RCC 7860 (cell line): ENCODE data around the gene EBI3.
"Not testable (repeated sequence)": the region's sequence is repeated elsewhere in the genome, so short reads cannot be mapped to it uniquely, and the experiment has no call there.

ENCODE experiments used
- DNase-seq: peaks from one replicate; pipeline ENCODE4 v3.0.0-alpha.2; 2015; ENCODE audit warnings: low spot score
- FAIRE-seq: peaks from 2 replicates; lab custom pipeline; 2012; peaks lifted over from hg19 to GRCh38; lab: Jason Lieb, UNC

Gene EBI3

DNA sequence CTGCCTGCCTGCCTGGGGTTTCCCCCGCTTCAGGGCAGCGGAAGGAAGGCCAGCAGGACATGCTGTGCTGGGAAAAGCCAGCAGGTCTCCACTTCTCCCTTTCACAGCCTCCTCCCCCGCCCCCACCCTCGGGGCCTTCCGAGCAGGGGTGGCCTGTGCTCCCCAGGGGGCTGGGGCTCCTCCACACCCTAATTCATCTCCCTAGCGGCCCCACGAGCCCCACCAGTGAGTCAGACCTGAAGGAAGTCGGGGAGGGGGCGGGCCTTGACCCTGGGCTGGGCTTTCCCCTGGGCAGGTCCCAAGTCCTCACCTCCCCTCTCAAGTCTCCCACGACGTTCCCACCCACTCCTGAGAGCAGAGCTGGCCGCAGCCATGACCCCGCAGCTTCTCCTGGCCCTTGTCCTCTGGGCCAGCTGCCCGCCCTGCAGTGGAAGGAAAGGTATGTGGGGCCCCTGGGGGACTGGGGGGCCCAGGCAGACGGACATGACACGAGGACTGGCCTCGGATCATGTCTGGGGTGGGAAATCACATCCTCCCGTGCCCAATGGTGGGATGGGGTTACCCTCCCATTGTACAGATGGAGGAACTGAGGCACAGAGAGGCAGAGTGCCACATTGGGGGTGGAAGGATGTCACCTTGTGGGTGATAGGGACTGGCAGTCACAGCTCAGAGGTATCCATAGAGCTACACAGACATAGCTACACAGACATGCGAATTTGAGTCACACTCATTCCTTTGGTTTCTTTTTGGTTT lies at the start of gene EBI3:
EBI3 (plus strand) TSS at position 345 of the 753 bp plus-strand sequence; CDS start at position 373, 28 bp downstream.
- no peak for FAIRE-seq

DNA sequence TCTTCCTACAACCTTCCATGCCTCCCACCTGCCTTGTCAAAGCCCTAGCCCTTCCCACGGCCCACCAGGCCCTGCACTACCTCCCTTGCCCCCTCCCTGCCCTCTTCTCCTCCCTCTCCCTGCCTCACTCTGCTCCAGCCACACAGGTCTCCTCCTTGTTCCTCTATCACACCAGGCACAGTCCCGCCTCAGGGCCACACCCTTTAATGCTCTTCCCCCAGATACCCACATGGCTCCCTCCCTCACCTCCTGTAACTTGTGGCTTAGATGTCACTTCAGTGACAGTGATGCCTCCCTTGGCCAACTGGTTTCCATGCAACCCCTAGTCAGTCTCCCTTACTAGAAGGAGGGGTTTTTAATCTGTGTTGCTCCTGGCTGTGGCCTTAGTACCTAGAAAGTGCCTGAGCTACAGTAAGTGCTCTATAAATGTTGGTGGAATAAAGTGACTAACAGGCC lies 48.2 kb upstream of the EBI3 start:
- no peak for FAIRE-seq
- DNase-seq = no peak

More for the DNA sequence above, at the start of gene EBI3:
- DNase-seq = peak; percentile 54

DNA sequence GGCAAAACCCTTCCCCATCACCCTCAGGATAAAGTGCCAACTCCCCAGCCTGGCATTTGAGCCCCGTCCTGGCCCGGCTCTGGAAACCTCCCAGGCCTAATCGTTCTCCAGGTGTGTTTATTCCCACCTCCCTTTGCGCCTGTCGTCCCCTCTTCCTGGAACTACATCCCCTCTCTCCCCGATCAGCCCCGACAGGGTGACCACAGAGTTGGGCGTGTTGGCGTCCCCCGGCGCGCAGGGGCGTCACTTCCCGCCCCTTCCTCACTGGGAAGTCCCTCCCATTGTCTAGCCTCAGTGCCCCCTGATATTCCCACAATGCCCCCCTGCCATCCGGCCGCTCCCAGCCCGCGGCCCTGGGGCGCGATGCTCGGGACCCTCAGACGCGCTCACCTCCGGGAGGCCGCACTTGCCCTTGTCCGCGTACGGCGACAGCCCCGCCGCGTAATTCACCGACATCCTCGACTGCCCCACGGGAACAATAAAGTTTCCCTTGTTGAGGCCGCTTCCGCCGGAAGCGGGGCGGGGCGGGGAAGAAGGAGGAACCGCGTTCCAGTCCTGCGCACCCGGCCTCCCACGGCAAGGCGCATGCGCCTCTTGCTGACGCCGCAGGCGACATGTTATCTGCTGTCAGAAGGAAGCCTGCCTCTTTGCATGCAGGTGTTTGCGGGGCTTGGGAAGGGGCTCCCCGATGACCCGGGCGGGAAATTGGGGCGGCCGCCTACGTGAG lies 47.1 kb upstream of the EBI3 start, which contains the start of the genes ANKRD24 and SIRT6:
ANKRD24 (plus strand) TSS at position 606 of the 727 bp plus-strand sequence. CDS start 3,737 bp downstream, outside the sequence.
SIRT6 (minus strand) TSS at position 480 of the 727 bp plus-strand sequence; CDS start at position 456, 24 bp downstream.
- FAIRE-seq (peak; percentile 16), DNase-seq (peak; percentile 81)

DNA sequence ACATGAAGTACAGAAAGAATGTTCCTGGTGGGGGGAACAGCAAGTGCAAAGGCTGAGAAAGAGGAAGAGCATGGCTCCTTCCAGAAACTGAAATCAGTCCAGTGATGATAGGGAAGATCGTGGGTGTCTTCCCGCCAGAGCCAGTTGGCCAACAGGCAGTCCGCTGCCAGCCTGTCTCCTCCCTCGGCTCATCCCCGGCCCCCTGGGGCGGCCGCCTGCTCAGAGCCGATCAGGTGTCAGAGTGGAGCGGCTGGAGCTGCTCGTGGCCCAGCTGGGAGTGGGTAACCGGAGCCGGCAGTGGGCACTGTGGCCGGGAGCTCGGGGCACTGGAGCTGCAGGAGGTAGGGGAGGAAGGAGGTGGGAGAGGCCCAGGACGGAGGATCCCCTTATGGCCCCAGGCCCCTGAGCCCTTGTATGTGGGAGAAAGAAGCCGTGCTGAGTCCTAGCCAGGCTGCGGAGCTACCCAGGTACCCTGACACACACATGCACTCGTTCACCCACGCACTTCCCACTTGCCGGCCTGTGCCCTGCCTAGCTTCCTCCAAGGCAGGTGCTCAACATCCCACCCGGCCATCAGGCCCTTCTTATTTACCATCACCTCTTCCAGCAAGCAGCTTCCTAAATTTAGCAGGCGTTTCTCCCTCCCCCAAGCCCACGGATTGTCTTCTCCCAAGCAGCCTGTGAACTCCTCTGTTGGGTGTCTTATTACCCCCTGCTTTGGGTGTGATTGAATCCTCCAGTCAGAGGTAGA lies 45.2 kb upstream of the EBI3 start:
- FAIRE-seq (no peak), DNase-seq (no peak)

DNA sequence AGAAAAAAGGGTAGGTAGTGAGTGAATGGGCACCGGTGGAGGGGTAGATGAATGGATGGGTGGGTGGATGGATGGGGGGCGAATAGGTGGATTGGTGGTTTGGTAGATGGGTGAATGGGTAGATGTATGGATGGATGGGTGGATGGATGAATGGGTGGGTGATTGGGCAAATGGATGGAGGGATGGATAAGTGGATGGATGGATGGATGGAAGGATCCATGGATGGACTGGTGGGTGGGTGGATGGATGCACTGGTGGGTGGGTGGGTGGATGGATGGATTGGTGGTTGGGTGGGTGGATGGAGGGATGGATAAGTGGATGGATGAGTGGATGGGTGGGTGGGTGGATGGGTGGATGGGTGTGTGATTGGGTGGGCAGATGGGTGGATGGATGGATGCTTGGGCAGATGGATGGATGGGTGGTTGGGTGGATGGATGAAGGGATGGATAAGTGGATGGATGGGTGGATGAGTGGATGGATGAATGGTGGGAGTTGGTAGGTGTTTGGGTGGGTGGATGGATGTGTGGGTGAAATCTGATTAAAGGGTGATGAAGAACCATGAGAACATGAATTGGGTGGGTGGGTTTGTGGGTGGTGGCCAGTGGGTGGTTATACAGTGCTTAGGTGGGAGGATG lies 44.5 kb upstream of the EBI3 start:
- no peak for FAIRE-seq
- DNase-seq = no peak

DNA sequence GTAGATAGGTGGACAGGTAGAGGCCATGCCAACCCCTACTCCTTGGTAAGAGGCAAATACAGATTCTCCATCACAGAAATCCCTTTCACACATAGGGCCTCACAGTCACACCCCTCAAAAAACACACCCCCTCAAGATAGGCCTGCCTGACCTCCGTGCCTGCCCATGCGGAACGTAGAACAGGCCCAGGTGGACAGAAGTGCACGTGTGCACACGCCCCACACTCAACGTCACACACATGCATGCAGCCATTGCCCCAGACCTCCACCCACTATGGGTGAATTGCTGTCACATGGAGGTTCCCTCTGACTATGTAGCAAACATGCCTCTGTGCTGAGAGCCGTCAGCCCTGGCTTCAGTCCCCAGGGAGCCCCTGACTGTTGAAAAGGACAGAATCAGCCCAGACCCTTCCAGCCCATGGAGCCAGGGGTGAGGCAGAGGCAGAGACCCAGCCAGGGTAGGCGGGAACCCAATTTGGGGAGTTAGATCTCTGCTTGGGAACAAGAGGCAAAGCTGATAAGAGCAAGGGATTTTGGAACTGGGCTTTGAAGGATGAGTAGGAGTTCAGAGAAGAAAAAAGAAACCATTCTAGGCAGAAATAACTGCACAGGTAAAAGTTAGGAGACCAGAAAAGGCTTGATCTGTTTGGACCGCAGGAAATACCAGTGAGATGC lies 43.8 kb upstream of the EBI3 start:
- DNase-seq (no peak), FAIRE-seq (no peak)

DNA sequence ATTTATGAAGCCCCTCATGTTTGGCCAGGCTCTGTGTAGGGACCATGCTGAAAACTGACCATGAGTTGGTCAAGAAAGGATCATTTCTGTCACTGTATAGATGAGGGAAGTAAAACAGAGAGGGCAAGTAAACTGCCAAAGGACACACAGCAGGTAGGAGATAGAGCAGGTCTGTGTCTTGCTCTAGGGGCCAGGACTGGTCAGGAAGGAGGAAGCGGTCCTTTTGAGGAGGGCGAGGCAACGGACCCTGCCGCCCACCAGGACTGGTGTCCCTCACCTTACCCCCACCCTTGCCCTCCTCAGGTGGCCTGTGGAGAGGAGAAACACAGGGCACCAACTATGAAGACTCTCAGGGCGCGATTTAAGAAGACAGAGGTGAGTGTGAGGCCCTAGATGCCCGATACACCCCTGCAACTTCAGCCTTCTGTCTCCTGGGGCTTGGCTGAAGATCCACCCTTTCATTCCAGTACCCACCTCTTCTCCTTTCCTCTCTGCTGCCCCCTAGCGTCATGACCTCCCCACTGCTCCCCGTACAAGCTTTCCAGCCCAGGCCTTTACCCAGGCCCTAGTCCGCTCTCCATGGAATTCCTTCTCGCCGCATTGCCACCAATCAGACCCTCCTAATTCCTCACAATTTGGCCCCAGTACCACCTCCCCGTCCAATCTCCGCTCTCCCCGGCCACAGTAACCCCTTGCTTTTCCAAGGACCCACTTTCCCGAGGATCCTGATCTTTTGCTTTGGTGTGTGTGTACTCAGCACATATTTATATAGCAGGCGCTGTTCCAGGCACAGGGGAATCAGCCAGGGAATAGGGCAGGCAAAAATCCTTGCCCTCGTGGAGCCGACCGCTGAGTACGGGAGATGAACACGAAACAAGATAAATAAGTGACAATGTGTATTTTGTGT lies 43.0 kb upstream of the EBI3 start:
- FAIRE-seq = no peak
- DNase-seq = peak; percentile 37

DNA sequence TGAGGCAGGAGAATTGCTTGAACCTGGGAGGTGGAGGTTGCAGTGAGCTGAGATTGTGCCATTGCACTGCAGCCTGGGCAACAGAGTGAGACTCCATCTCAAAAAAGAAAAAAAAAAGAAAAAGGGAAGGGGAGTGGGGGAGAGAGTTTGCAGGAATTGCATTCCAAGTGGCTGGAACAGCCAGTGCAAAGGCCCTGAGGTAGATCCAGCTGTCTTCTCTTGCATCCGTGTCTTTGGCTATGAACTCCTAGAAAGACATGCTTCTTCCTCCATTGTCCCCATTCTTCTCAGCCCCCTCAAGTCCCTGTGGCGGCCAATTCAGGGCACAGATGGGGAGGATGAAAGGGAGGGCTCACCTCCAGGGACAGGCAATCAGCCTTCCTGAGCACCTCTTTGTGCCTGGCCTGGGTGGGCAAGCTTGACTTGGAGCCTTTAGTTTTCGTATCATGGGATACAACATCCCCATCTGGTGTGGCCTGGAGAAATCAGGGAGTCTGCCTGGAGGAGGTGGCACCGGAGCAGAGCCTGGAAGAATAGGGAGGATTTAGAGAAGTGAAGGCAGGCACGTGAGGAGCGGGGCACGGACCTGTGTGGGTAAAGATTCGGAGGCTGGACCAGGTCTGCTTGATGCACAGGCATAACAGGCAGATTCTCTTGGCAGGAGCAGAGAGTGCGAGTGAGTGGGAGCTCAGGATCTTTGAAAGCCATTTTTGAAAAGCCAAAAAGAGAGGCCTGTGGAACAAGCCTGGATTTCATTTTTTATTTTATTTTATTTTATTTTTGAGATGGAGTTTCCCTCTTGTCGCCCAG lies 41.8 kb upstream of the EBI3 start:
- FAIRE-seq = no peak
- DNase-seq = no peak

DNA sequence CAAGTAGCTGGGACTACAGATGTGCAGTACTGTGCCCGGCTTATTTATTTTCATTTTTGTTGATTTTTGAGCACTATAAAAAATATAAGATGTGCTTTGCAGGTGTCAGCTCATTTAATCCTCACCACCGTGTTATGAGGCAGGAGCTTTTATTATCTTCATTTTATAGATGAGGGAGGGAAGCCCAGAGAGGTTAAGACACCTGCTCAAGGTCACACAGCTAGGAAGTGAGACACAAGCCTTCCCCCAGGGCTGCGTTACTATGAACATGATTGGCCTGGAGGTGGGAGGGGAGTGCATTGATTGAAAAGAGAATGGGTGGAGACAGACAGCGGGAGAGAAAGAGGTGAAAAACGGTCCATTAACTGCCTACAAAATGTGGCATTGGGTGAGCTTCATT lies 39.7 kb upstream of the EBI3 start:
- FAIRE-seq = no peak

DNA sequence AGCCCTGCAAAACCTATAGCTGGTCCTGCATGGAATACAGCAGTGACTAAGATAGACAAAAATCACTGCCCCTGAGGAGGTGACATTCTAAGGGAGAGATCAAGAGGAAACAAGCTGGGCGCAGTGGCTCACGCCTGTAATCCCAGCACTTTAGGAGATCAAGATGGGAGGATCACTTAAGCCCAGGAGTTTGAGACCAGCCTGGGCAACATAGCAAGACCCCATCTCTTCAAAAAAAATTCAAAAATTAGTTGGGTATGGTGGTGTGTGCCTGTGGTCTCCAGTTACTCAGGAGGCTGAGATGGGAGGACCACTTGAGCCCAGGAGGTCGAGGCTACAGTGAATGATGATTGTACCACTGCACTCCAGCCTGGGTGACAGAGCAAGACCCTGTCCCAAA lies 36.8 kb upstream of the EBI3 start:
- not testable (repeated sequence) for DNase-seq, FAIRE-seq

More for the DNA sequence above, 39.7 kb upstream of the EBI3 start:
- DNase-seq = no peak

DNA sequence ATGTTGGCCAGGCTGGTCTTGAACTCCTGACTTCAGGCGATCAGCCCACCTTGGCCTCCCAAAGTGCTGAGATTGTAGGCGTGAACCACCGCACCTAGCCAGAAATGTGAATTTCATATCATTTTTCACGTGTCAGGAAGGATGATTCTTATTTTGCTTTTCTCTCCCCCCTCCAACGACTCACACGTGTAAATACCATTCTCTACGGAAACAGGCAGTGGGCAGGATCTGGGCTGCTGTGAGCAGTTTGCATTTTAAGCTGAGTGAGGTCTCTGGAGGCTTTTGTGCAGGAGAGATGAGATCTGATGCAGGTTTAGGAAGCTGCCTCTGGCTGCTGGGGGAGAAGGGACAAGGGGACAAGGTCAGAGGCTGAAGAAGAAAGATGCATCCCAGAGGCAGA lies 35.0 kb upstream of the EBI3 start:
- FAIRE-seq = no peak
- DNase-seq = no peak

DNA sequence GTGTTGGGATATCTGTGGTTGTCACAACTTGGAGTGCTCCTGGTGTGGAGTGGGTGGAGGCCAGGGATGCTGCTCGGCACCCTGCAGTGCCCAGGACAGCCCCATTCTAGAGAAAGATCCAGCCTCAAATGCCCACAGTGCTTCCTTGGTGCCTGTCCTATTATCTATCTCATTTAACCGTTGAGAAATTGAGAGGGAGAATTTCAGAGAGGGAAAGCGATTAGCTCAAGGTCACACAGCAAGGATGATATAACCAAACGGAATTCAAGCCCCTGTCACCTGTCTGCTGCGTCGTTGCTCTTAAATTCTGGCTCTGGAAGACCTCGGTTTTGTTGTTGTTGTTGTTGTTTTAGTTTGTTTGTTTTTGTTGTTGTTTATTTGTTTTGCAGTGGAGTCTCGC lies 33.3 kb upstream of the EBI3 start:
- FAIRE-seq (no peak), DNase-seq (no peak)

DNA sequence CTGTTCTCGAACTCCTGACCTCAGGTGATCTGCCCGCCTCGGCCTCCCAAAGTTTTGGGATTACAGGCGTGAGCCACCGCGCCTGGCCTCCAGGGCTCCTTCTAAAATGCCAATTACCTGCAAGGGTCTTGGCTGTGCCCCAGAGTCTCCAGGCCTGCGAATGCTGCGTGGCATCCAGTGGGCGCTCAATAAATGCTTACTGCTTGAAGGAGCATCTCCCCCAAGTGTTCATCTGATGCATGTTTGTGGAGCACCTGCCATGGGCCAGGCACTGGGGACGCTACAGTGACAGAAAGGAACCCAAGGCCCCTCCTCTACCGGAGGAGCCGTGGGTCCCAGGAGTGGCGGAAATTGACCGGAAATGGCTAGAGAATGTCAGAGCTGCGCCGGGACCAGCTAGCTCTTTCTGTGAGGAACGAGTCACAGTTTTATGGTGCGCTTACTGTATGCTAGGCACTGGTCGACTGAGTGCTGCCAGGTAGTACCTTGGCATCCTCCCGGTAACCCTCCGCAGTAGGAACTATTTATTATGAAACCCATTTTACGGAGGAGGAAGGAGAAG lies 32.7 kb upstream of the EBI3 start:
- no peak for FAIRE-seq

DNA sequence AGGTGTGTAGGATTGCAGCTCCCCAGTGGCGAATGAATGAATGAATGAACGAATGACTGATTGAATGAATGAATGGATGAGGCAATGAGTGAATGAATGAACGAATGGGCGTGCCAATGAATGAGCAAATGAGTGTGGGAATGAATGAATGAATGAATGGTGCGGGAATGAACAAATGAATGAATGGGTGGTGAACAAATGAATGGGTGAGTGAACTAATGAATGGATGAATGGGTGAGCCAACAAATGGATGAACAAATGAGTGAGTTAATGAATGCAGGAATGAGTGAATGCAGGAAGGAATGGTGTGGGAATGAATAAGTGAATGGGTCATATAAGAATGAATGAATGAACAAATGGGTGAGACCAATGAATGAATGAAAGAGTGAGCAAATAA lies 32.1 kb upstream of the EBI3 start:
- no peak for FAIRE-seq
- no peak for DNase-seq

More for the DNA sequence above, 32.7 kb upstream of the EBI3 start:
- no peak for DNase-seq

DNA sequence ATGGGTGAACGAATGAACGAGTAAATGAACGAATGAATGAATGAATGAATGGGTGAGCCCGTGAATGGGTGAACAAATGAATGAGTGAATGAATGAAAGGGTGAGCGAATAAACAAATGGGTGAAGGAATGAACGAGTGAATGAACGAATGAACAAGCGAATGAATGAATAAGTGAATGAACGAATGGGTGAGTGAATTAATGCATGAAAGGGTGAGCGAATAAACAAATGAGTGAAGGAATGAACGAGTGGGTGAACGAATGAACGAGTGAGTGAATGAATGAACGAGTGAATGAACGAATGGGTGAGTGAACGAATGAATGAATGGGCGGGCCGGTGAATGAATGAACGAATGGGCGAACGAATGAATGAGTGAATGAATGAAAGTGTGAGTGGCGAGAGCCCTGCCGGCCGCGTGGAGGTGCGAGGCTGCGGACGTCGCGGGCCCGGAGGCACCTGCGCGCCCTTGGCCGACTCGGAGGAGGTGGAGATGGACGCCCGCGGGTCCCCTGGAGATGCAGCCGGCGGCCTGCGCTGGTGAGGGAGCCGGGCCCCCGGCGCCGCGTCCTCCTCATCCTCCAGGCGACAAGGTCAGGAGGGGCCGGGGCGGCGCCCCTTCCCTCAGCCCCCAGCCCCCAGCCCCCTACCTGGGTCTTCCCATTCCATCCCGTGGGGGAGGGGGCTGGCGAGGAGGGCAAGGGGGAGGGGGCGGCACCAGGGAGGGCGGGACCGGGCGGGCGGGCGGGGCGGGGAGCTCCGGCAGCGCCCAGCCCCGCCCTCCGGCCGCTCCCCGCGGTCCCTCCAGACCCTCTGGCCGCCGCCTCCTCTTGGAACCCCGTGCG lies 31.5 kb upstream of the EBI3 start:
- no peak for FAIRE-seq

DNA sequence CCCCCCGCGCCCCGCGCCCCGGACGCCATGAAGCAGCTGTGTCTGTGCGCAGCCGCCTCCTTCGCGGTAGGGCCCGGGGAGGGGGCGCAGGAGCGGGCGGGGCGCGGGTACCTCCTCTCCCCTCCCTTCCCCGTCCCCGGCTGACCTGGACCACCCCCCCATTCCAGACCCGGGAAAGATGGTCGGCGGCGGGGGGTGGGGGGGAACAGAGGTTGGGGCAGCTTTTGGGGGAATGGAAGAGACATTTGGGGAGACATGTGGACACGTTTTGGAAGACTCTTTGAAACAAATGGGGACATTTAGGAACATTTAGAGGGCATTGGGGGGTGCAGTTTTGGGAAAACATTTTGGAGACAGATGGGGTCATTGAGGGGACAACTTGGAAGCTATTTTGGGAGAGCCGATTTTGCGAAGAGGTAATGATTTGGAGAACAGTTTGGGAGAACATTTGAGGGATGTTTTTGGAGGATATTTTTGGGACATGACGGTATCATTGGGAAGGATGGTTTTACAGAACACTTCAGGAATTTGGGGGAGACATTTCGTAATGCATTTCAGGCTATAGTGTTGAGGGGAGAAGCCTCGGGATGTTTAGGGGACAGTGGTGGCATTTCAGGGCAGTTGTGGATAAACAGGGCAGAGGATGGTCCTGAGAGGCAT lies 30.7 kb upstream of the EBI3 start:
- no peak for FAIRE-seq
- DNase-seq = no peak

More for the DNA sequence above, 31.5 kb upstream of the EBI3 start:
- DNase-seq = no peak
